ENCODE results near the gene VTI1B. TPM values are rescaled to one million over a fixed set of nuclear protein-coding genes. Genes with fewer than 3 reads are reported as not detected.

Gene VTI1B
- total and polyA plus RNA-seq, 4 experiments from 2014 or later: 62.1 to 97.8 (median 71.8) TPM

Other genes with a start within 250 kb of the VTI1B start
- 10 to 100 TPM; 34.9 to 35.8 TPM for gene TMEM229B, start 185.9 kb downstream of the VTI1B start, total RNA-seq
- gene TMEM229B, start 185.9 kb downstream of the VTI1B start, polyA plus RNA-seq: 10 to 100 TPM; 12.5 to 28.9 TPM
- under 1 TPM; 0.22 to 0.41 TPM for gene PLEKHH1, start 141.3 kb downstream of the VTI1B start, total RNA-seq
- gene PLEKHH1, start 141.3 kb downstream of the VTI1B start, polyA plus RNA-seq: 1 to 10 TPM in 1 of 2 donors, not detected in 1; 1.1 TPM
- 10 to 100 TPM; 28.0 to 35.8 TPM for gene PIGH, start 74.4 kb downstream of the VTI1B start, total RNA-seq
- gene PIGH, start 74.4 kb downstream of the VTI1B start, polyA plus RNA-seq: 10 to 100 TPM; 31.5 to 32.3 TPM
- gene ARG2, start 54.7 kb downstream of the VTI1B start, total RNA-seq: under 1 TPM in 1 of 2 experiments, not detected in 1; 0.55 TPM
- 1 to 10 TPM; 1.3 to 1.4 TPM for gene ARG2, start 54.7 kb downstream of the VTI1B start, polyA plus RNA-seq
- 10 to 100 TPM; 45.2 to 46.0 TPM for gene RDH11, start 21.1 kb upstream of the VTI1B start, total RNA-seq
- gene RDH11, start 21.1 kb upstream of the VTI1B start, polyA plus RNA-seq: 10 to 100 TPM; 72.7 to 95.3 TPM
- gene RDH12, start 27.3 kb upstream of the VTI1B start, total RNA-seq: not detected
- gene RDH12, start 27.3 kb upstream of the VTI1B start, polyA plus RNA-seq: not detected
- gene ZFYVE26, start 142.0 kb upstream of the VTI1B start, total RNA-seq: 10 to 100 TPM; 35.2 to 38.1 TPM
- 1 to 10 TPM in 1 of 2 donors, under 1 TPM in 1; 0.95 to 4.2 TPM for gene ZFYVE26, start 142.0 kb upstream of the VTI1B start, polyA plus RNA-seq
- gene RAD51B, start 145.1 kb upstream of the VTI1B start, total RNA-seq: 10 to 100 TPM; 27.1 to 35.6 TPM
- 10 to 100 TPM; 22.0 to 35.7 TPM for gene RAD51B, start 145.1 kb upstream of the VTI1B start, polyA plus RNA-seq

Data from CD4-positive, alpha-beta memory T cell (primary cell).